Suprapubic skin (tissue), 3 donors: Measurements from ENCODE around the gene ACSL3.

Experiments used
- CTCF ChIP-seq, 2 donors: fragments of 200-600 bp in 1 of 2; fragments of 450-650 bp in 1 of 2; sonication (generic) in 1 of 2; IDR thresholded peaks; one replicate each; pipeline ENCODE4 v1.5.1; 2016 to 2019; ENCODE audit warnings: antibody characterized with exemption in 2 of 2, mild to moderate bottlenecking in 1 of 2, moderate library complexity in 1 of 2
- POLR2A ChIP-seq, 2 donors: fragments of 450-650 bp; IDR thresholded peaks; one replicate each; pipeline ENCODE4 v1.6.1; 2017; ENCODE audit warnings: antibody characterized with exemption in 2 of 2, mild to moderate bottlenecking in 2 of 2, moderate library complexity in 2 of 2

GRCh38 chr2:222859786-222860612, 837 bp upstream of the ACSL3 start:
- TF ChIP-seq CTCF (IDR thresholded peaks at IDR 0.05) (no peak), POLR2A (IDR thresholded peaks at IDR 0.05) (no peak)
